Thyroid gland (tissue), 4 donors: ENCODE measurements around the gene PDLIM3.

Source experiments
- POLR2A ChIP-seq, 2 donors: fragments of 450-650 bp; IDR thresholded peaks; one replicate each; pipeline ENCODE4 v1.6.1; 2017; ENCODE audit warnings: antibody characterized with exemption in 2 of 2, mild to moderate bottlenecking in 2 of 2, moderate library complexity in 1 of 2
- TF ChIP-seq, protein P1 (sequence below), 6 experiments: fragments of 200-600 bp in 3 of 6; fragments of 450-650 bp in 3 of 6; sonication (generic) in 3 of 6; IDR thresholded peaks; one replicate each; pipeline ENCODE4 v1.5.1; 2016 to 2019; ENCODE audit warnings: antibody characterized with exemption in 6 of 6, mild to moderate bottlenecking in 2 of 6, inconsistent platforms in 1 of 6, moderate library complexity in 1 of 6

DNA sequence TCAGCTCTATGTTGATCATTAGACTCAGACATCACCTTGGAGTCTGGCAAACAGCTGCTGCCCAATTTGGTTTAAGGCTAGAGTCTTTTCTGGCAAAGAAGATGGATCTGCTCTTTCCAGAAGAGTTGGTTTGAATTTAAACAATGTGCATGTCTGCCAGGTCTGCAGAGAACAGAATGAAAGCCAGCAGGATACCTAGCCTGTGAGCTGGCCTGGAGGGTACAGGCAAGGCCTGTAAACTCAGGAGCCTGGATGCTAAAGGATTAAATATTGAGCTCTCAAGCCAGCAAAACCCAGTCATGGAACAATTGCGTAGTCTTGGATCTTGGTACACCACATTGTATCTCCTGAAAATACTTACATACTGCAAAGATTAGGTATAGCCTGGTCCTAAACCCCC, 15.6 kb upstream of the PDLIM3 start:
- TF ChIP-seq, protein P1, sequence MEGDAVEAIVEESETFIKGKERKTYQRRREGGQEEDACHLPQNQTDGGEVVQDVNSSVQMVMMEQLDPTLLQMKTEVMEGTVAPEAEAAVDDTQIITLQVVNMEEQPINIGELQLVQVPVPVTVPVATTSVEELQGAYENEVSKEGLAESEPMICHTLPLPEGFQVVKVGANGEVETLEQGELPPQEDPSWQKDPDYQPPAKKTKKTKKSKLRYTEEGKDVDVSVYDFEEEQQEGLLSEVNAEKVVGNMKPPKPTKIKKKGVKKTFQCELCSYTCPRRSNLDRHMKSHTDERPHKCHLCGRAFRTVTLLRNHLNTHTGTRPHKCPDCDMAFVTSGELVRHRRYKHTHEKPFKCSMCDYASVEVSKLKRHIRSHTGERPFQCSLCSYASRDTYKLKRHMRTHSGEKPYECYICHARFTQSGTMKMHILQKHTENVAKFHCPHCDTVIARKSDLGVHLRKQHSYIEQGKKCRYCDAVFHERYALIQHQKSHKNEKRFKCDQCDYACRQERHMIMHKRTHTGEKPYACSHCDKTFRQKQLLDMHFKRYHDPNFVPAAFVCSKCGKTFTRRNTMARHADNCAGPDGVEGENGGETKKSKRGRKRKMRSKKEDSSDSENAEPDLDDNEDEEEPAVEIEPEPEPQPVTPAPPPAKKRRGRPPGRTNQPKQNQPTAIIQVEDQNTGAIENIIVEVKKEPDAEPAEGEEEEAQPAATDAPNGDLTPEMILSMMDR (IDR thresholded peaks at IDR 0.05), result no peak
- no peak for TF ChIP-seq POLR2A (IDR thresholded peaks at IDR 0.05)
